Activated effector memory CD4-positive, alpha-beta T cell treated with anti-CD3 and anti-CD28 coated beads, Interleukin-2, amount 50 U/mL, for 16 hours (primary cell): ENCODE measurements around the gene NPB.

ENCODE experiments used
- DNase-seq: peaks from one replicate; pipeline ENCODE4 v3.0.0-alpha.2; 2020

Gene NPB

GRCh38 chr17:81927653-81928543 lies 25.9 kb downstream of the NPB start, which contains the start of gene MAFG:
Gene MAFG (minus strand): TSS chr17:81927735. CDS start chr17:81923185, 4,550 bp downstream.
- peak; percentile 95 for DNase-seq

- no peak for DNase-seq
Observed at GRCh38 chr17:81928544-81929252, 26.7 kb downstream of the NPB start.

GRCh38 chr17:81929253-81930141 lies 27.5 kb downstream of the NPB start:
- DNase-seq, result no peak

- no peak for DNase-seq
Observed at GRCh38 chr17:81930142-81931125, 28.4 kb downstream of the NPB start.

- DNase-seq, result no peak
Observed at GRCh38 chr17:81931189-81931556, 29.1 kb downstream of the NPB start.

GRCh38 chr17:81931557-81932332 lies 29.7 kb downstream of the NPB start:
- DNase-seq, result no peak

GRCh38 chr17:81932333-81932983 lies 30.4 kb downstream of the NPB start:
- DNase-seq, result no peak

- DNase-seq, result no peak
Observed at GRCh38 chr17:81933178-81933699, 31.2 kb downstream of the NPB start.

GRCh38 chr17:81934098-81934757 lies 32.2 kb downstream of the NPB start:
- DNase-seq, result no peak

- no peak for DNase-seq
Observed at GRCh38 chr17:81934850-81935708, 33.0 kb downstream of the NPB start.

- no peak for DNase-seq
Observed at GRCh38 chr17:81935709-81936084, 33.7 kb downstream of the NPB start.

GRCh38 chr17:81939218-81939617 lies 37.2 kb downstream of the NPB start:
- no peak for DNase-seq

- no peak for DNase-seq
Observed at GRCh38 chr17:81939881-81940385, 37.9 kb downstream of the NPB start.

GRCh38 chr17:81940538-81941483 lies 38.8 kb downstream of the NPB start:
- no peak for DNase-seq

GRCh38 chr17:81941484-81942166 lies 39.6 kb downstream of the NPB start:
- no peak for DNase-seq

- no peak for DNase-seq
Observed at GRCh38 chr17:81942167-81942553, 40.1 kb downstream of the NPB start.

GRCh38 chr17:81944858-81945257 lies 42.8 kb downstream of the NPB start:
- no peak for DNase-seq
